ENCODE results near the gene OPCML.

OPCML gene

DNA sequence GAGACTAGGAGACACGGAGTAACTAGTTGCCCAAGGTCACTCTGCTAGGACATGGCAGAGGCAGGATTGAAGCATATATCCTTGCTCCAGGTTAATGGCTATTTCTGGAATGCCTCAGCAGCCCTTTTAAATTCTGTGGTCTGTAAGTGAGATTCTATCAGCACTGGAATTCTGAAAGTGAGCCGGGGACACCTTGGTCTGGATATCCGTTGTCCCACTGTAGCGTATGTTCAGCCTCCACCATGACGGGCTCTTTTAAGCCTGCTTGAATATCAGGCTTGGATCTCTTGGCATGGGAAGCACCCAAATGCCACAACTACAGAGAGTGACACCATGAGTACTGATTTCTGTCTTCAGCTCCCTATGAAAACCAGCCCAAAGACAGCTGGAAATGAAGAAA is 254.4 kb downstream of the OPCML start:
- Histone ChIP-seq H3K27me3 (replicated peaks) (no peaks in the 10 kb centered on the region), H3K4me3 (ENCODE audit: low read depth, low read length) (no peak overlapping the region), H3K36me3 (replicated peaks) (no peaks in the 10 kb centered on the region), H3K27ac (no peak overlapping the region)
- TF ChIP-seq, protein P1, sequence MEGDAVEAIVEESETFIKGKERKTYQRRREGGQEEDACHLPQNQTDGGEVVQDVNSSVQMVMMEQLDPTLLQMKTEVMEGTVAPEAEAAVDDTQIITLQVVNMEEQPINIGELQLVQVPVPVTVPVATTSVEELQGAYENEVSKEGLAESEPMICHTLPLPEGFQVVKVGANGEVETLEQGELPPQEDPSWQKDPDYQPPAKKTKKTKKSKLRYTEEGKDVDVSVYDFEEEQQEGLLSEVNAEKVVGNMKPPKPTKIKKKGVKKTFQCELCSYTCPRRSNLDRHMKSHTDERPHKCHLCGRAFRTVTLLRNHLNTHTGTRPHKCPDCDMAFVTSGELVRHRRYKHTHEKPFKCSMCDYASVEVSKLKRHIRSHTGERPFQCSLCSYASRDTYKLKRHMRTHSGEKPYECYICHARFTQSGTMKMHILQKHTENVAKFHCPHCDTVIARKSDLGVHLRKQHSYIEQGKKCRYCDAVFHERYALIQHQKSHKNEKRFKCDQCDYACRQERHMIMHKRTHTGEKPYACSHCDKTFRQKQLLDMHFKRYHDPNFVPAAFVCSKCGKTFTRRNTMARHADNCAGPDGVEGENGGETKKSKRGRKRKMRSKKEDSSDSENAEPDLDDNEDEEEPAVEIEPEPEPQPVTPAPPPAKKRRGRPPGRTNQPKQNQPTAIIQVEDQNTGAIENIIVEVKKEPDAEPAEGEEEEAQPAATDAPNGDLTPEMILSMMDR (IDR thresholded peaks at IDR 0.05; ENCODE audit: low read depth, low read length, missing control alignments) = no peak
- in situ Hi-C loops (cut with HindIII; ENCODE audit: low pct_ligation_motif_present, low sequenced_read_pairs) = no loop called here
- no peak for DNase-seq

DNA sequence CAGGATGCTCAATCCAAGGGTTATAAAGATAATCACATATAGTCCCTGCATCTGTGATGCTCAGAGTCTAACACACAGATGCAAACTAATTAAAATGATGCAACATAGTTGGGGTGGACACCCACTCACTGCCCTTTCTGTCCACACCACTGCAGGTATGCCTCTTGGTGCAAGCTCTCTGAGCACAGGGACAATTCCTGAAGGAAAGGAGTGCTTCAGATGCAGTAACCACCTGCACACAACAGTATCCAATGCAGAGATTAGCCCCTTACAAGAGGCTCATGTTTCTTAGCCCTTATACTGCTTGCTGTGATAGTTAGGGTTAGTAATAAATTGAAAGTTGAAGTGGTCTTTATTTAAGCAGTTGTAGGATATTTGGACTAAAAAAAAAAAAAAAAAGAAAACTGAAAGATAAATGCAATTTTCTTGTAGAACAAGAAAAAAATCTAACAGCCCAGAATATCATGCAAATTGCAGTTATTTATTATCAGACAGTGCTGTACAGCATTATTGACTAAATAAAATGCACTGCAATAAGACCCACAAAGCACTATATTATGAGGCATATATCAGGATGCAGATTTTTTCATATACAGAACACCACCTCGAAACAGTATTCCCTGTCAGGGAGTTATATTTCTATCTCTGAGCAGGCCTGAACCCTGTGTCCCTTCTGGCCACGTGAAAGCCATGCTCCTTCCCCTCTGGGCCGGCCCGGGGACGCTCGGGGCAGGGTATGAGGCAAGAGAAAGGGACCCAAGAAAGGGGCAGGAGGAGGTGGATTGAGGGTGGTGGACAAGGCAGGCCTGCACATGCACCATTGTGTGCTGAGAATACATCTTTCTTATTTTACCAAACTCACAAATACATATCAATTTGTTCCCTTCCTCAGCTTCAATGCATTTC is 260.2 kb downstream of the OPCML start:
- TF ChIP-seq, protein P1 (IDR thresholded peaks at IDR 0.05; ENCODE audit: low read depth, low read length, missing control alignments) = no peak
- H3K27me3 ChIP-seq (replicated peaks) = no peaks in the 10 kb centered on the region
- no peak overlapping the region for H3K27ac ChIP-seq
- no peak for DNase-seq
- H3K4me3 ChIP-seq (ENCODE audit: low read depth, low read length) = no peak overlapping the region
- in situ Hi-C loops (cut with HindIII; ENCODE audit: low pct_ligation_motif_present, low sequenced_read_pairs) = no loop called here
- H3K36me3 ChIP-seq (replicated peaks) = no peaks in the 10 kb centered on the region

DNA sequence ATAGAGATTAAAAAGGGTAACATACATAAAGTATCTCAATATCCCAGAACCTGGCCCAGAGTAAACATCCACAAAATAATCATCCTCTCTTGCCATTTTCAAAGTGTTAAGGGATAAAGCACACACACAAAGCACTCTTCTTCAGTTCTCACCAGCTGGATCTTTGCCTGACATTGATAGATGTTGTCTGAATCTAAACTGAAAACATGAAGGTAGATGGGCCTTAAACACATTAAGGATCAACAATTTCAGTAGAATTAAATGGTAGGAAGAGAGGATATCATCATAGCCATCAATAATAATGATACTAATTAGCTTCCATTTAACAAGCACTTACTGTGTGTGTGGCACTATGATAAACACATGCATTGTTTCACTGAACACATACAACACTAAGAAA is 261.1 kb downstream of the OPCML start:
- no peak for DNase-seq
- in situ Hi-C loops (cut with HindIII; ENCODE audit: low pct_ligation_motif_present, low sequenced_read_pairs) = no loop called here
- no peak overlapping the region for H3K27ac ChIP-seq
- H3K36me3 ChIP-seq (replicated peaks) = no peaks in the 10 kb centered on the region
- no peaks in the 10 kb centered on the region for H3K27me3 ChIP-seq (replicated peaks)
- TF ChIP-seq, protein P1 (IDR thresholded peaks at IDR 0.05; ENCODE audit: low read depth, low read length, missing control alignments) = no peak
- no peak overlapping the region for H3K4me3 ChIP-seq (ENCODE audit: low read depth, low read length)

DNA sequence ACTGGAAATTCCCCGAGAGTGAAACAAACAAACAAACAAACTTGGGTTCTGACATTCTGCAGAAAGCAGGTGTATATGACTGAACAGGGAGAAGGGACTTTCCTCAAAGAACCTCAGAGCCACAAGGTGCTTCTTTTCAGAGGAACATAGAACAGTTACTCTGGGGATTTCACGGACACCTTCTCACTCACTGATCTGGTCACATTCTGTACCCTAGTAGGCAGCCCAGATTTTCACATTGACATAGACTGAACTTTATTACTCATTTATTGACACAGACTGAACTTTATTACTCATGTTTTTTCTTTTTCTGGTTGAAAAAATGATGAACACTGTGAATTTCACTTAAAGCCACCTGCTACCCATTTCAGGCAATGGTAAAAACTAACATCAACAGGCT is 263.0 kb downstream of the OPCML start:
- no peak overlapping the region for H3K27ac ChIP-seq
- in situ Hi-C loops (cut with HindIII; ENCODE audit: low pct_ligation_motif_present, low sequenced_read_pairs) = no loop called here
- H3K36me3 ChIP-seq (replicated peaks) = no peaks in the 10 kb centered on the region
- TF ChIP-seq, protein P1 (IDR thresholded peaks at IDR 0.05; ENCODE audit: low read depth, low read length, missing control alignments) = no peak
- no peak for DNase-seq
- no peaks in the 10 kb centered on the region for H3K27me3 ChIP-seq (replicated peaks)
- no peak overlapping the region for H3K4me3 ChIP-seq (ENCODE audit: low read depth, low read length)

DNA sequence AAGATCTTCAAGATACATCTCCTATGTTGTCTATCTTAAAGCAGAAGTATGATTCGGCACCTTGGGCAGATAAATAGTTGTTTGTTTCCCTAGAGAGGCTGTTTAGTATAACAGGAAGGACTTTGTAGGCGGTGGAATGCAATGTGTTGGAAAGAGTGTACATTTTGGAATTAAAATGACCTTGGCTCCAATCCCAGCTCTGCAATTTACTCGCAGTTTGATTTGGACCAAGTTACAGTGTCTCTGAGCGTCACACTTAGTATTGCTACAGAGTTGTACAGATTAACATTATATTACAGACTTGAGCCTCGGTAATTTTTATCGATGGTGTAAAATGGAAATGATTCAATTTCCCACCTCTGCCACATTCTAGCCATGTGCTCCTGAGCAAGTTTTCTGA is 265.3 kb downstream of the OPCML start:
- DNase-seq = no peak
- no peak overlapping the region for H3K4me3 ChIP-seq (ENCODE audit: low read depth, low read length)
- H3K36me3 ChIP-seq (replicated peaks) = no peaks in the 10 kb centered on the region
- no peak overlapping the region for H3K27ac ChIP-seq
- in situ Hi-C loops (cut with HindIII; ENCODE audit: low pct_ligation_motif_present, low sequenced_read_pairs) = no loop called here
- H3K27me3 ChIP-seq (replicated peaks) = no peaks in the 10 kb centered on the region
- TF ChIP-seq, protein P1 (IDR thresholded peaks at IDR 0.05; ENCODE audit: low read depth, low read length, missing control alignments) = no peak
